GM18498 (cell line): ENCODE measurements around the gene PCNX1.
"Not testable (repeated sequence)": the region's sequence is repeated elsewhere in the genome, so short reads cannot be mapped to it uniquely, and the experiment has no call there.

Source experiments
- ATAC-seq: cut with Tn5 transposase; IDR thresholded peaks from one replicate; pipeline ENCODE4 v1.9.1; 2021; ENCODE audit warnings: mild to moderate bottlenecking, moderate library complexity; ENCODE audit not compliant: unreplicated experiment

PCNX1 gene

GRCh38 chr14:70907176-70907995, at the start of gene PCNX1:
Gene PCNX1 (plus strand): TSS chr14:70907459. CDS start chr14:70907851, 392 bp downstream.
- ATAC-seq = peak; percentile 79

- no peak for ATAC-seq
Observed at GRCh38 chr14:70857496-70857890, 49.8 kb upstream of the PCNX1 start.

GRCh38 chr14:70858641-70859040, 48.6 kb upstream of the PCNX1 start:
- no peak for ATAC-seq

- not testable (repeated sequence) for ATAC-seq
Observed at GRCh38 chr14:70866992-70867391, 40.3 kb upstream of the PCNX1 start.

- ATAC-seq = no peak
Observed at GRCh38 chr14:70871001-70871400, 36.3 kb upstream of the PCNX1 start.

- peak; percentile 65 for ATAC-seq
Observed at GRCh38 chr14:70871863-70872677, 35.2 kb upstream of the PCNX1 start.

GRCh38 chr14:70872678-70873020, 34.6 kb upstream of the PCNX1 start:
- ATAC-seq = no peak

GRCh38 chr14:70873627-70874026, 33.6 kb upstream of the PCNX1 start:
- no peak for ATAC-seq

- ATAC-seq = not testable (repeated sequence)
Observed at GRCh38 chr14:70875811-70876460, 31.3 kb upstream of the PCNX1 start.

GRCh38 chr14:70879448-70879847, 27.8 kb upstream of the PCNX1 start:
- ATAC-seq = no peak

GRCh38 chr14:70880888-70881287, 26.4 kb upstream of the PCNX1 start:
- not testable (repeated sequence) for ATAC-seq

- ATAC-seq = peak; percentile 53
Observed at GRCh38 chr14:70881549-70882177, 25.6 kb upstream of the PCNX1 start.

GRCh38 chr14:70882776-70883492, 24.3 kb upstream of the PCNX1 start:
- ATAC-seq = no peak

GRCh38 chr14:70884595-70885342, 22.5 kb upstream of the PCNX1 start:
- no peak for ATAC-seq

- no peak for ATAC-seq
Observed at GRCh38 chr14:70885343-70886022, 21.8 kb upstream of the PCNX1 start.

GRCh38 chr14:70886421-70887206, 20.6 kb upstream of the PCNX1 start:
- ATAC-seq = peak; percentile 41

- ATAC-seq = peak; percentile 50
Observed at GRCh38 chr14:70887207-70887681, 20.0 kb upstream of the PCNX1 start.
